HuH-7.5 (cell line): ENCODE data around the gene RECK.
"Not testable (repeated sequence)": the region's sequence is repeated elsewhere in the genome, so short reads cannot be mapped to it uniquely, and the experiment has no call there.

ENCODE experiments used
- DNase-seq: peaks from one replicate; pipeline ENCODE4 v3.0.0; 2011; ENCODE audit warnings: low spot score

RECK gene, protein sequence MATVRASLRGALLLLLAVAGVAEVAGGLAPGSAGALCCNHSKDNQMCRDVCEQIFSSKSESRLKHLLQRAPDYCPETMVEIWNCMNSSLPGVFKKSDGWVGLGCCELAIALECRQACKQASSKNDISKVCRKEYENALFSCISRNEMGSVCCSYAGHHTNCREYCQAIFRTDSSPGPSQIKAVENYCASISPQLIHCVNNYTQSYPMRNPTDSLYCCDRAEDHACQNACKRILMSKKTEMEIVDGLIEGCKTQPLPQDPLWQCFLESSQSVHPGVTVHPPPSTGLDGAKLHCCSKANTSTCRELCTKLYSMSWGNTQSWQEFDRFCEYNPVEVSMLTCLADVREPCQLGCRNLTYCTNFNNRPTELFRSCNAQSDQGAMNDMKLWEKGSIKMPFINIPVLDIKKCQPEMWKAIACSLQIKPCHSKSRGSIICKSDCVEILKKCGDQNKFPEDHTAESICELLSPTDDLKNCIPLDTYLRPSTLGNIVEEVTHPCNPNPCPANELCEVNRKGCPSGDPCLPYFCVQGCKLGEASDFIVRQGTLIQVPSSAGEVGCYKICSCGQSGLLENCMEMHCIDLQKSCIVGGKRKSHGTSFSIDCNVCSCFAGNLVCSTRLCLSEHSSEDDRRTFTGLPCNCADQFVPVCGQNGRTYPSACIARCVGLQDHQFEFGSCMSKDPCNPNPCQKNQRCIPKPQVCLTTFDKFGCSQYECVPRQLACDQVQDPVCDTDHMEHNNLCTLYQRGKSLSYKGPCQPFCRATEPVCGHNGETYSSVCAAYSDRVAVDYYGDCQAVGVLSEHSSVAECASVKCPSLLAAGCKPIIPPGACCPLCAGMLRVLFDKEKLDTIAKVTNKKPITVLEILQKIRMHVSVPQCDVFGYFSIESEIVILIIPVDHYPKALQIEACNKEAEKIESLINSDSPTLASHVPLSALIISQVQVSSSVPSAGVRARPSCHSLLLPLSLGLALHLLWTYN

DNA sequence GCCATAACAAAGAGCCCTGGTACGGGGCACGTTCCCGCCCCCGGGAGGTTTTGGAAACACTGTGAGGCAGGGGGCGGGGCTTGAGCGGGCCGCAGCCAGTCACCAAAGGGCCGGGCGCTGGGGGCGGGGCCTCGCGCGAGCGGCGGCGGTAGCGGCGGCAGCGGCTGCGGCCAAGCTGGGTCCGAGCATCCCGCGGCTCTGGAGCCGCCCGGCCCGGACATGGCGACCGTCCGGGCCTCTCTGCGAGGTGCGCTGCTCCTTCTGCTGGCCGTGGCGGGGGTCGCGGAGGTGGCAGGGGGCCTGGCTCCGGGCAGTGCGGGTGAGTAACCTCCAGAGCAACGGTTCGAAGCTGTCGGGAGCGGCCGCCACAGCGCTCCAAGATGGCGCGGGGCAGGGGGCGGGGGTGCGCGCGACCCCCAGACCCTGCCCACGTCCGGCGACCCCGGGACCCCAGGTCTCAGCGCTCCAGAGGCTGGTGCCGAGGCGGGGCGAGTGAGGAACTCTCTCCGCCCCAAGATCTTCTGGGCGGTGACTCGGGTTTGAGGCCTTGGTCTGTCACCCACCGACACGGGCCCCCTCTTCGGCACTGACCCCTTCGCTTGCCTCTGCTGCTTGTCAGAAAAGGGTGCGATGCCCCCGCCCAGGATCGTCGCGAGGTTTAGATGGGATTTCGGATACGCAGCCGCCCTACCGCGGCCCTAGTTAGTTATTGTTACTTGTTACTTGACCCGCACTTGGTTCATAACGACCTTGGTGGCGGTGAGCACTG is at the start of gene RECK:
TSS of gene RECK (plus strand) at position 134 of the 769 bp plus-strand sequence. CDS start at position 220, 86 bp downstream.
- peak; percentile 66 for DNase-seq

DNA sequence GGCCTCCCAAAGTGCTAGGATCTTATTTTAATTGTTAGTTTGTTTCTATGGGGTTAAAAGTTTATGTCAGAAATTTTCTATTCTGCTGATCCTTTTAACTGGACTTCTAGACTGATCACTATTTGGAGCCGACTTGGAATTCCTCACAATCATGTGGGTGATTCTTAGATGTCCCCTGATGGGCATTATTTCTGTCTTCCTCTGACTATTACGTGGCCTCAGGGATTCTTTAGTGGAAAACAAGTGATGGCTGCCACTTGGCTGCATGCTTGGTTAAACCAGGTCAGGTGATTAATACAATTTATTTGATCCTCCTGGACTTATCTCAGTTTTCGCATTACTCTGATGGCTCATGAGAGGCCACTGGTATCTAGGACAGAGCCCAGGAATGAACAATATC is 46.6 kb upstream of the RECK start:
- DNase-seq = no peak

DNA sequence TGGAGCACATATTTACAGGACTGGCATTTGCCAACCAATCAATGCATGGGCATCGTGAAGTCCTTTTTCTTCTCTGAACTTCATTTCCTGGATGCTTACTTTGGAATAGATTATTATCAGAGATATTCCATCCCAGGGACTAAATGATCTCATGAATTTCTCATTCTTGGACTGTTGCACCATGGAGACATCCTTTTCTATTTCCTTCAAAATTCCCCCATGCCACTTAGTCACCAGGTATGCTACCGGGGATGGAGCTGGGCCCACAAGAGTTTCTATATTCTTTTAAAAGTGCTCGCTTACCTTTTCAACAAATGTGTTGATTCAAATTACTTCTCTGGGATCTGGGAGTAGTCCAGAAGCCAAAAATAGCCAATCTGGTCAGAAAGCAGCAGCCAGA is 43.6 kb upstream of the RECK start:
- DNase-seq = not testable (repeated sequence)

DNA sequence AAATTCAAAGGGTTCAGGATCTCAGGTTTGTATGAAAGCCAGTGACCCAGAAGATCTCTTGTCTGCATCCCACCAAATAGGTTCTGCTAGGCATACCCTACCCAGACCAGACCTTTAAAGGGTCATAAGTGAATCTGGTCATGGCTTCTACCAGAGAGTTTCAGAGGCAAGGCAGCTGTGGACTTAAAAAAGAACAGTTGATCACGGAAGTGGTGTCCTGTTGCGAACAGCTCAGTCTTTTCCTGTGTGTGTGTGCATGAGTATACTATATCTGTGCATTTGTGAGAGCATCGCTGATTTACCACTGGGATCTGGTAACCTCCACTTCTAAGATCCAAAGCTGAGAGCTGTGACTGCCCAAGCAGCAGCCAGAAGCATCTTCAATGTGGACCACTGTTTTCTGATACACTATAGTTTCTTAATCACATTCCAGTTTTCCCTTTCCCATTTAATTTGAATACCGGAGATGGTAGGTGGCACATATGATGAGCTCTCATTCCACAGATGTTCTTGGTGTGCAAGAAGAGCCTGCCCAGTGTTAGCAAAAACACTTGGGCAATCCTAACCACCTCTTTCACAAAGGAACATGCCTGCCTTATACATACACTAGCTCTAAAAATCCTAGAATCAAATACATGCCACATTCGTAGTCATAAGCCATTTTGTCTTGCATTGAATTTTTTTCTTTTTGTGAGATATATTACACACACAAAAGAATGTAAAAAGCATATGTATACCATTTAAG is 42.6 kb upstream of the RECK start:
- DNase-seq = no peak

DNA sequence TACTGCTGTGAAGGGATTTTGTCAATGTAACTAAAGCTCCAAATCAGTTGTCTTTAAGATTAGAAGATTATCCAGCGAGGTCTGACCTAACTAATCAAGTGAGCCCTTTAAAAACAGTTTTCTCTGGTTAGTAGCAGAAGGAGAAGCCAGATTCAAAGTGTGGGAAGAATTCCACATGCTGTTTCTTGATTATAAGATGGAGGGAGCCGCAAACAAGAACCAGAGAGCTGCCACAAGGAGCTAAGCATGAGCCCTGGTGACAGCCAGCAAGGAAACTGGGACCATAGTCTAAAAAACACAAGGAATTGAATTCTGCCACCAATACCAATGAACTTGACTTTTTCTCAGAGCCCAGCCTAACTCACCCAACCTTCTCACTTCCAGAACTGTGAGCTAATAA is 41.8 kb upstream of the RECK start:
- DNase-seq = no peak

DNA sequence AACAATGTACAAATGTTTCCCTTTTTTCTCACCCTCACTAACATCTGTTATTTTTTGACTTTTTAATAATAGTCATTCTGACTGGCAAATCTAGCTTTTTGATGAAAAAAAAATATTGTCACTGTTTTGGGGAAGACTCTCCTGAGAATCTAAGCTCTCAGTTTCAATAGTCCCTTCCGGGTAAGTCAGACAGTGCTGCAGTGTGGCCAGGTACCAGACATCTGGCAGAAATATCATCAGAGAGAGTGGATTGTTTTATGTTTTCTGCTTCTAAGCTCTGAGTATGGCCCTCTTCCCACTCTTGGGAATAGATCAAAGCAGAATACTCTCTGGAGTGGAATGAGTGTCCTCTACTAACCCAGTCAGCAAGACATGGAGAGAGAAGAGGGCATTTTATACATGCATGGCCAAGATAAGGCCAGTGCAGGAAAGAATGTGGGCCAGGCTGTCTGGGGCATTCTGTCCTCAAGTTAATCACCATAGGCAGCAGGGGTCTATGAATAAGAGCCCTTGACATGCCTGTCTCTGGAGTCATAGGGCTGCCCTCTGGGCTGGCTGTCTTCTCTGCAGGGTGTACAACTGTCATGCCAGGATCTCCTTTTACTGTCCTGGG is 40.2 kb upstream of the RECK start:
- no peak for DNase-seq

DNA sequence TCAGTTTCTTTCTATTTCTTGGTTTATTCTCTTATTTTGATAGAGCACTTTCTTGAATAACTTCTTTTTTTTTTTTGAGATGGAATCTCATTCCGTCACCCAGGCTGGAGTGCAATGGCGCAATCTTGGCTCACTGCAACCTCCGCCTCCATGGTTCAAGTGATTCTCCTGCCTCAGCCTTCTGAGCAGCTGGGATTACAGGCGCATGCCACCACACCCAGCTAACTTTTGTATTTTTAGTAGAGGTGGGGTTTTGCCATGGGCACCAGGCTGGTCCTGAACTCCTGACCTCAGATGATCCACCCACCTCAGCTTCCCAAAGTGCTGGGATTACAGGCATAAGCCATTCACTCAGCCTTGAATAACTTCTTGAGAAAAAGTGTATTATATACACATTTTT is 39.7 kb upstream of the RECK start:
- DNase-seq = not testable (repeated sequence)

DNA sequence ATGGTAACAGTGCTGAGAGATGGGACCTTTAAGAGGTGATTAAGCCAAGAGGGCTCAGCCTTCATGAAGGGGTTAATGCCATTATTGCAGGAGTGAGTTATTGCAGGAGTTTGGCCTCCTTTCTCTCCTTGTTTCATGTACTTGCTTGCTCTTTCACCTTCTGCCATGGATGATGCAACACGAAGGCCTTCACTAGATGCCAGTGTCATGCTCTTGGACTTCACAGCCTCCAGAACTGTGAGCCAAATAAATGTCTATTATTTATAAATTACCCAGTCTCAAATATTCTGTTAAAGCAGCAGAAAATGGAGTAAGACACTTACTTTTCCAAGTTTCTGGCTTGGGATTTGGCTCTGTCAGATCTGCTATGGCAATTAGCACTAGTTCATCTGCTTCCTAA is 38.4 kb upstream of the RECK start:
- no peak for DNase-seq

DNA sequence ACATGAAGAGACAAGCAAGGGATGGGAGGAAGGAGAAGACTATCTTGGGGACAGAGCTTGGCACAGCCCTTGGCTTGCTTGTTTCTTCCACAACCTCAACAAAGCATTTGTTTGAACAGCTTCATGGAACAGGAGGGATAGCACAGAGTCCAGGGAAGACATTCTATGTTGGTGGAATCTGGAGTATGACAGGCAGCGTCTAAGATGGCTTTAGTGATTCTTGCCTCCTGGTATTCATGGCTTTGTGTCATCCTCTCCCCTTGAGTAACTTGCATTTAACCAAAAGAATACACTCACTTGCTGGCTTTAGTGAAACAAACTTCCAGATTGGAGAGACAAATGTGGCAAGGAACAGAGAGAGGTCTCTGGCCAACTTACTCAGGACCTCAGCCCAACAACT is 30.8 kb upstream of the RECK start:
- DNase-seq = no peak

DNA sequence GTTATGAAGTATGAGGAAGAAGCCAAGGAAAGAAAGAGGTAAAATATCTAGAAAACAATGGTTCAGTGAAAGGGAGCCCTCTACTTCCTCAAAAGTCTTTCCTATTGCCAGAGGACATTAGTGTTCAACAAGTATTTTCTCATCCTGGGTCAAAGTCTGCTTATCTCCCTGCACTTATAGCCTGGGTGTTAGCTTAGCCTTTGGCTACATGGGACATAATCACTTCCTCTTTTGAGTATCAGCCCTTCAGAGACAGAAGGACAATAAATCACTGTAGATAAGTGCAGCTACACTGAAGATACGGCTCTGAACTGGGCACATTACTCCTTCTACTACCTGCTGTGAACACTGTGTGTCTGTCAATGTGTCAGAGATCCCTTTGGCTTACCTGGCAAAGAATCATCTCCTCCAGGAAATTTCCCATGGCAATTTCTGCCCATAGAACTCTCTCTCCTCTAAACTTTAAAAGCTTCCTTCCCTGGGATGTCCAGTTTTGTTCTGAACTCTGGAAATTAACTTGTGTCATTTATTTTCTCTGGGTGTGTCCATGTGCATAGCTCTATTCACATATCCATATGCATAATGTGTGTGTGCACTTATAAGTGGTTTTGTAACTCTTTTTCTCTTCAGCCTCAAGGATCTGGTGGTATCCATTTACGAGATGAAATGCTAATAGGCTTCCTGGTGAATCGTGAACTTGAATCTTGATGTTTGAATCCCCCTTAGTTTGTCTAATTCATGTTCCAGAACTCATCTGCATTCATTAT is 30.0 kb upstream of the RECK start:
- DNase-seq = no peak

DNA sequence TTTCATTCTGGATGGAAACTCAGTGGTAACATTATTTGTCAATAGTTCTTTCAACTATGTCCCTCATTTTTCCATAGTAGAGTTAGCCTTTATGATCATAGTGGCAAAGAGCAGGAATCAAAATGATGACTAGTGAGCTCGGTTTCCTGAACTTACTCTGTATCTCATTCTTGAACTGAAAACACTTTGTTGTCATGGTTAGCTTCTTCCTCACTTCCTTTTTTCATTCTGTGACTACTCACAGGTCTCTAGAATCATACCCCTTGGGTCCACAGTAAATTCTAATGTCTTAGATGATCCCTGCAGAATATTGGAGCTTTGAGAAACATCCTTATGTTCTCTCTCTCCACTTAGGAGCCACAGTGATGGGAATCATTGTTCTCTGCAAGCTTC is 29.4 kb upstream of the RECK start:
- no peak for DNase-seq

DNA sequence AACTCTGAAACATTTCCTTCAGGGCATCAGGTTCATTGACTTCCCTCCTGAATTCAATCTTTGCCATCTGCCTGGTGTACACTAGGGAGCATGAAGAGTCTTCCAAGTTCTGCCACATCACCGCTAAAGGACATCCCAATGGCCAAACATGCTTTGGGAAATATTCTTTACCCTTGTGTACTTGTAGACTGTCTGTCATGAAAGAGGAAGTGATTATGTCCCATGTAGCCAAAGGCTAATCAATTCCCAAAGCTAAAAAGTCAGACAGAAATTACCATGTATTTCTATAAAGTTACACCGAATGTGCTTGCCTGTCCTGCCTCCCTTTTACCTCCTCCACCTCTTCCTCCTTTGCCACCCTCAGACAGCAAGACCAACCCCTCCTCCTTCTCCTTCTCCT is 28.9 kb upstream of the RECK start:
- no peak for DNase-seq

DNA sequence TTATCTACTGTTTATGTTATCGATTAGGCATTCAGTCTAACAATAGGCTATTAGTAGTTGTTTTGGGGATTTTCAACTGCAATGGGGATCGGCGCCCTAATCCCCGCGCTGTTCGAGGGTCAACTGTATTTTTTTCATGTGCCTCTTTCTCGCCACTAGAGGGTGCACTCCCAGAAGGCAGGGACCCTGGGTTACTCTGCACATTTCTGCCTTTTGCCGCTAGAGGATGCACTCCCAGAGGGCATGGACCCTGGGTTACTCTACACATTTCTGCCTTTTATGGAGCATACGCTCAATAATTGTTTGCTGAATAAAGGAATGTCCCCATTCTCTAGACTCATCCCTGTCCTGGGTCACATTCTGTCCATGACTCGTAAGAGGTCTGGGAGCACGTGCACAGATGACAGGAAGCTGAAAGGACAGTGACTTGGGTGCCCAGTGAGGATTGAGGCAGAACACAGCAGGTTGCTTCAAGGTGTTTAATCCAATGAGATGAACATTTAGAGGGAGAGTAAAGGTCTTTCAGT is 27.9 kb upstream of the RECK start:
- DNase-seq = peak; percentile 38

DNA sequence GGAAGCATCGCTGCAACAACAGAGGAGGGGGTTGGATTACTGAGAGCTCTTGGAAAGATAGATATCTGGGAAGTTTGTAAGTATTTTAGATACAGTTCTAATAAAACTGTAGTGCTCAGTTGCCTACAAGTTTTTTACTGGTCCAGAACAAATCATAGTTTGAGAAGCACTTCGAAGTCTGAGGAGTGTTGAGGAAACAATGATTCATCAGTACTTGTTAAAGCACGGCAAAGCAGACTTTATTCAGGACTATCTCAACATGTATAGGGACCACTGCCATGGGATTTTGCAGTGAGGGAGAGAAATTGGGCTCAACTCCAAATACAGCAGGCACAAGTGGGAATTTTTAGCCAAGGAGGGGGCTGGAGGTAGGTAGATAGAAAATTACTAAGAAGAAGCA is 25.3 kb upstream of the RECK start:
- no peak for DNase-seq

DNA sequence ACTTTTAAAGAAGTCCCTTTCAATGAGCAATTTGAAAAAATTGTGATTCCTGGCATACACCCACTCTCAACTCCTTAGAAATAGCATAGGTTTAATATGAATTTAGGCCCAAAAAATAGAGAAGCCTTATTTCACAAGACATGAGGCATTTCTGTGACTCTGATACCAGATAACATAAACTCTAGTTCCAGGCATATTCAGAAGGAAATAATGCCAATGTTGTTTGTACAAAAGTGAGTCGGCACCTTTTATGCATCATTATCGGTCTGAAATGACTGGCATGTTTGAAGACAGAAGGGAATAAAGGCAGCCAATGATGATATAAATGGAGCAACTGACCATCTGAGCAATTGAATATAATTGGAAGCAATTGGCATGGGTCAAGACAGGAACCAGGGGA is 19.4 kb upstream of the RECK start:
- DNase-seq = no peak

DNA sequence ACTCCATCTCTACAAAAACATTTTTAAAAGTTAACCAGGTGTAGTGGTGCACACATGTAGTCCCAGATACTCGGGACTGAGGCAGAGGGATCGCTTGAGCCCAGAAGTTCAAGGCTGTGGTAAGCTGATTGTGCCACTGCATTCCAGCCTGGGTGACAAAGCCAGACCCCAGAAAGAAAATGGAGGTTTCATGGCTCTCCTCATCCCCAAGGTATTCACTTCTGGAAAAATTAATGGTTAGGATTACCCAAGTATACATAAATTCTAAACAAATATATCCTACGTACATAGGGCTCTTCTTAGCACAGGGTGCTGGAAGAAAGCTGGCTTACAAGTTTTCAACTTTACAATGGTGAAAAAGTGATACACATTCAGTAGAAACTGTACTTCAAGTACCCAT is 18.6 kb upstream of the RECK start:
- no peak for DNase-seq

DNA sequence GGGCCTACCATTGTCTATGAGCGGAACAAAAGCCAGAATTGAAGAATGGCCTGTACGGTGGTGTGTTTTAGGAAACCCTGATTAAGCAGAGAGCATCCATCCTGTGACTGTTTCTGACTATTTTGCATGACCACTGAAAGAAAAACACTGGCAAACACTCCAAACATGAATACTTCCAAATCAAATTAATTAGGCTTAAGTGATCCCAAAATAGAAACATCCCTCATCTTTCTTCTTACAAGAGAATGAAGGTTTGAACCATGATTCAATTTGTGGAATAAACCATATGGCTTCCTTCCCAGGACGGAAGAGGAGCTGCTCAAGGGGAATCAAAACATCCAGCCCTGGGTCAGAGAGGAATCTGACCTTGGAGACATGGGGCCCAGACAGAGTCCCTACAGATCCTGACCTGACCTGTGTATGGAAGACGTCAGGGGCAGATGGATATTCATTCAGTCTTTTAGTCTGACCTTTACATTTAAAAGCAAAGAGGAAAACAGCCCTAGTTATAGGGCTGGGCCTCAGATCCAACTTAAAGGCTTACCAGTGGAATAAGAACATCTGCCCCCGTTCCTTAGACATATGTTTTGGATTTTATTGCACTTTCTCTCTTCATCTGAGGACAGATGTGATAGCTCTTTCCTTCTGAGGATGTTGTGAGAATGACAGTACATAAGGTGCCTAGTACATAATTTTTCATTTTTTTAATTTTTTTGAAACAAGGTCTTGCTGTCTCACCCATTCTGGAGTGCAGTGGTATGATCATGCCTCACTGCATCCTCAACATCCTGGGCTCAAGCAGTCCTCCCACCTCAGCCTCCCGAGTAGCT is 17.6 kb upstream of the RECK start:
- no peak for DNase-seq

DNA sequence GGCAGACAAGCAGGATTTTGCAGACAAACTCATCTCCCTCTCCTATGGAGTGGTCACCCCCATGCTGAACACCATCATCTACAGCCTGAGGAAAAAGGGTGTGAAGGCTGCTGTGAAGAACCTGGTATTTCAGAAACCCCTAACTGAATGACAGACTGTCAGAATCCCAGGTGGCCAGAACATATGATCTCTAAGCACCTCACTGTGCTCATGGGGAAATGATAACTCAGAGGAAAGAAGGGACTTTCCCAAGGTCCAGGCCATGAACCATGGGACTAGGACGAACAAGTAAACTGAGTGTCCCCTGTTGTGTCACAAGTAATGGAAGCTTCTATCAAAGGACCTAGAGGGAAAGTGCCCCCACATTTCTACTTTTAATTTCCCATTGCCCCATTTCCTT is 14.7 kb upstream of the RECK start:
- DNase-seq = no peak
